ENCODE data around the gene NPY. TPM values are rescaled to one million over a fixed set of nuclear protein-coding genes. Genes with fewer than 3 reads are reported as not detected.

Gene NPY
- total RNA-seq (2022; extraction: Qiagen RNA extraction; ENCODE audit: low read depth), result not detected in 5 replicates

GRCh38 chr7:24283897-24284698, at the start of gene NPY:
NPY (plus strand) TSS chr7:24284190; CDS start chr7:24285241, 1,051 bp downstream.

